Measurements from ENCODE around the gene ABLIM1. TPM values are rescaled to one million over a fixed set of nuclear protein-coding genes. Genes with fewer than 3 reads are reported as not detected.

ABLIM1 gene
- total RNA-seq, 1 experiment from 2014 or later: 79.3 TPM

- Mint-ChIP-seq H3K36me3 (ENCODE audit: insufficient read depth, unreplicated experiment) (no peaks in the 10 kb centered on the region), H3K9me3 (ENCODE audit: unreplicated experiment) (peaks cover 14% of the 10 kb centered on the region), H3K27ac (ENCODE audit: unreplicated experiment) (no peak overlapping the region), H3K4me1 (ENCODE audit: low read depth, unreplicated experiment) (peaks cover 6% of the 10 kb centered on the region), H3K27me3 (ENCODE audit: insufficient read depth, unreplicated experiment) (no peaks in the 10 kb centered on the region), H3K4me3 (ENCODE audit: unreplicated experiment) (no peak overlapping the region)
- intact Hi-C loops (cut with micrococcal nuclease; ENCODE audit: unreplicated experiment): no loop called here
- POLR2A ChIA-PET: interaction anchor here (1.0 kb wide), 1 partner anchor 21 kb away, joined by 3 read pairs; no protein-coding TSS in a partner anchor
- no peak for TF ChIP-seq CTCF (IDR thresholded peaks at IDR 0.05; ENCODE audit: insufficient read depth in 1 of 2, low read depth in 1 of 2, low read length in 1 of 2, severe bottlenecking in 1 of 2, unreplicated experiment in 1 of 2)
- no TSS peak for BruUV-seq (replicated peaks)
- H3K4me1 ChIP-seq: no peaks in the 10 kb centered on the region; the same call in 1 of the 2 replicates
- H3K4me3 ChIP-seq (ENCODE audit: low read depth, low read length): no peak overlapping the region
- no peaks in the 10 kb centered on the region for H3K36me3 ChIP-seq (ENCODE audit: control insufficient read depth, insufficient read depth, low read length)
- DNase-seq: no peak
- CTCF ChIA-PET: no interaction called here
- no peaks in the 10 kb centered on the region; the same call in 1 of the 2 replicates for H3K9me3 ChIP-seq
- H3K27me3 ChIP-seq (replicated peaks; ENCODE audit: control insufficient read depth, insufficient read depth, low read length): no peaks in the 10 kb centered on the region
Measured at GRCh38 chr10:114663626-114664025, 5.6 kb upstream of the ABLIM1 start.

DNA sequence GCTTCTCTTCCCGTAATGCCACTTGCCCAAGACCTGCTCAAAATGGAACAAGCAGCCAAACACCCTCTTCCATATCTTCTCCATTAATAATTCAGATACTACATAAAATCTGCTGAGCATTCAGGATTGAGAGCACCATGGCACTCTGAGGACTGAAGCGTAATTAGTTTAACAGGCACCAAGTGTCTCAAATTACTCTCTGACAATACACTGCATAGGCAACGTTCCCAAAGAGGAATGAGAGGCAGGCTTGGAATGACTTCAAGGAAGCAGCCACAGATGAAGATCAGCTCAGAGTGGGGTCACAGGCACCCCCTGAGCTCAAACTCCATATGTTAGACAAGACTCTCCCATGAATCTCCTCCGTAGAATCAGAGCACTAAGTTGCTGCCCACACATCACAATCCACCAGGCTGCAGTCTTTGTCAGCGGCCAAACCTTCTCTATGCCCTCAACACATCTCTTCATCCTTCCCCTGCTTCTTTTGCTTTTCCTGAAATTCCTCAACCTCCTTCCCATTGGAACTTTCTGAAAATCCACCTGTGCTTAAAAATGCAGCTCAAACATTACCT, 4.7 kb upstream of the ABLIM1 start:
- TF ChIP-seq CTCF (IDR thresholded peaks at IDR 0.05; ENCODE audit: insufficient read depth in 1 of 2, low read depth in 1 of 2, low read length in 1 of 2, severe bottlenecking in 1 of 2, unreplicated experiment in 1 of 2): no peak
- Histone ChIP-seq H3K4me1 (no peaks in the 10 kb centered on the region; the same call in 1 of the 2 replicates), H3K4me3 (ENCODE audit: low read depth, low read length) (no peak overlapping the region), H3K36me3 (ENCODE audit: control insufficient read depth, insufficient read depth, low read length) (no peaks in the 10 kb centered on the region), H3K27me3 (replicated peaks; ENCODE audit: control insufficient read depth, insufficient read depth, low read length) (no peaks in the 10 kb centered on the region), H3K9me3 (no peaks in the 10 kb centered on the region; the same call in 1 of the 2 replicates)
- H3K36me3 Mint-ChIP-seq (ENCODE audit: insufficient read depth, unreplicated experiment): no peaks in the 10 kb centered on the region
- DNase-seq: no peak
- H3K4me3 Mint-ChIP-seq (ENCODE audit: unreplicated experiment): no peak overlapping the region
- CTCF ChIA-PET: no interaction called here
- no TSS peak for BruUV-seq (replicated peaks)
- intact Hi-C loops (cut with micrococcal nuclease; ENCODE audit: unreplicated experiment): no loop called here
- no peaks in the 10 kb centered on the region for H3K27me3 Mint-ChIP-seq (ENCODE audit: insufficient read depth, unreplicated experiment)
- peaks cover 6% of the 10 kb centered on the region for H3K9me3 Mint-ChIP-seq (ENCODE audit: unreplicated experiment)
- H3K27ac Mint-ChIP-seq (ENCODE audit: unreplicated experiment): no peak overlapping the region
- POLR2A ChIA-PET: no interaction called here
- H3K4me1 Mint-ChIP-seq (ENCODE audit: low read depth, unreplicated experiment): peaks cover 6% of the 10 kb centered on the region

DNA sequence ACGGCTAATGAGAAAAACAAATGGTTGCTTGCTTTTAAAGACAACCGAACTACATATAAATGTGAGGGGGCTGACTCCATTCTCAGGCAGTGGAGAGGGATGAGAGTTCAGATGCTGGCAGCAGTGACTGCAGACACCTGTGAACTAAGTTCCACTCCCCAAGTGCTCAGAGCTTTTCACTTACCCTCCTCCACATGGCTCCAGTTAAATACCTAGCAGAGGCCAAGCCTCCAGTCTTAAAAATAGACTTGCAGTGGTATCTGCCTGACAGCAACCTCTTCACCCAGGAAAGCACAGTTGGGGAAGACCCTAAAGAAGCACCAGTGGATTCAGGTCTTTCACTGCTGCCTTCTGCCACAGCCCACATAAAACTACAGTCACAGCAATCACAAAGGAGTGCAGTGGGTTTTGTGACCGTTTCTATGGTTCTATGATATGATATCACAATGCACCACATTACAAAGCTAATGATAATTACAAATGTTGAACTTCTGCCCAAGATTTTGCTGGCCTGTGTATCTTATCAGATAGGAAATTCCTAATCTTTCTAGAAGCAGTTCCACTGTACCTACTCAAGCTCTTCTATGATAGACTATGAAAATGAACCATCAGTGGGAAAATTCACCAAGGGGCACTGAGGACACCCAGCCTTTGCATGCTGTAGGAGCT, 3.3 kb upstream of the ABLIM1 start:
- CTCF ChIA-PET: no interaction called here
- POLR2A ChIA-PET: no interaction called here
- no peak overlapping the region for H3K4me3 Mint-ChIP-seq (ENCODE audit: unreplicated experiment)
- no peaks in the 10 kb centered on the region for H3K27me3 ChIP-seq (replicated peaks; ENCODE audit: control insufficient read depth, insufficient read depth, low read length)
- no peak overlapping the region for H3K4me3 ChIP-seq (ENCODE audit: low read depth, low read length)
- H3K27me3 Mint-ChIP-seq (ENCODE audit: insufficient read depth, unreplicated experiment): no peaks in the 10 kb centered on the region
- DNase-seq: no peak
- peaks cover 3% of the 10 kb centered on the region; the same call in 1 of the 2 replicates for H3K4me1 ChIP-seq
- no peak for TF ChIP-seq CTCF (IDR thresholded peaks at IDR 0.05; ENCODE audit: insufficient read depth in 1 of 2, low read depth in 1 of 2, low read length in 1 of 2, severe bottlenecking in 1 of 2, unreplicated experiment in 1 of 2)
- peaks cover 6% of the 10 kb centered on the region for H3K4me1 Mint-ChIP-seq (ENCODE audit: low read depth, unreplicated experiment)
- no peaks in the 10 kb centered on the region for H3K36me3 Mint-ChIP-seq (ENCODE audit: insufficient read depth, unreplicated experiment)
- H3K36me3 ChIP-seq (ENCODE audit: control insufficient read depth, insufficient read depth, low read length): no peaks in the 10 kb centered on the region
- intact Hi-C loops (cut with micrococcal nuclease; ENCODE audit: unreplicated experiment): no loop called here
- H3K27ac Mint-ChIP-seq (ENCODE audit: unreplicated experiment): no peak overlapping the region
- H3K9me3 Mint-ChIP-seq (ENCODE audit: unreplicated experiment): no peaks in the 10 kb centered on the region
- H3K9me3 ChIP-seq: no peaks in the 10 kb centered on the region
- BruUV-seq (replicated peaks): no TSS peak
